Islet precursor cell (in vitro differentiated cells): ENCODE results near the gene CDIPT.
"Not testable (repeated sequence)": the region's sequence is repeated elsewhere in the genome, so short reads cannot be mapped to it uniquely, and the experiment has no call there.

Experiments
- DNase-seq: peaks from one replicate; pipeline ENCODE4 v3.0.0-alpha.2; 2018

CDIPT gene

GRCh38 chr16:29862884-29863668, at the start of gene CDIPT:
CDIPT (minus strand) TSS chr16:29863226; CDS start chr16:29862857, 369 bp downstream.
- peak; percentile 96 for DNase-seq

GRCh38 chr16:29912087-29912486, 49.1 kb upstream of the CDIPT start:
- no peak for DNase-seq

GRCh38 chr16:29911676-29912010, 48.6 kb upstream of the CDIPT start:
- no peak for DNase-seq

GRCh38 chr16:29910819-29911675, 48.0 kb upstream of the CDIPT start:
- DNase-seq = no peak

GRCh38 chr16:29909851-29910250, 46.8 kb upstream of the CDIPT start:
- not testable (repeated sequence) for DNase-seq

GRCh38 chr16:29909391-29909790, 46.4 kb upstream of the CDIPT start:
- DNase-seq = no peak

GRCh38 chr16:29908719-29909220, 45.7 kb upstream of the CDIPT start:
- no peak for DNase-seq

GRCh38 chr16:29907973-29908372, 44.9 kb upstream of the CDIPT start:
- no peak for DNase-seq

- DNase-seq = no peak
Measured at GRCh38 chr16:29906520-29907244, 43.7 kb upstream of the CDIPT start.

GRCh38 chr16:29905668-29906067, 42.6 kb upstream of the CDIPT start:
- no peak for DNase-seq

GRCh38 chr16:29904947-29905346, 41.9 kb upstream of the CDIPT start:
- no peak for DNase-seq

GRCh38 chr16:29903590-29903989, 40.6 kb upstream of the CDIPT start:
- DNase-seq = no peak

GRCh38 chr16:29901607-29901945, 38.5 kb upstream of the CDIPT start:
- no peak for DNase-seq

GRCh38 chr16:29900888-29901606, 38.0 kb upstream of the CDIPT start:
- DNase-seq = no peak

- DNase-seq = peak; percentile 89
Measured at GRCh38 chr16:29900102-29900887, 37.3 kb upstream of the CDIPT start, which contains the start of gene ASPHD1. ASPHD1 (plus strand) TSS chr16:29900488; CDS start chr16:29900972, 484 bp downstream.

GRCh38 chr16:29899516-29900101, 36.6 kb upstream of the CDIPT start, which contains the start of gene SEZ6L2:
SEZ6L2 (minus strand) TSS chr16:29899550; CDS start chr16:29899019, 531 bp downstream.
- DNase-seq = peak; percentile 96

- DNase-seq = no peak
Measured at GRCh38 chr16:29898804-29899515, 35.9 kb upstream of the CDIPT start.

- DNase-seq = peak; percentile 60
Measured at GRCh38 chr16:29898135-29898803, 35.2 kb upstream of the CDIPT start.

- DNase-seq = no peak
Measured at GRCh38 chr16:29897333-29897732, 34.3 kb upstream of the CDIPT start.

GRCh38 chr16:29896841-29897240, 33.8 kb upstream of the CDIPT start:
- DNase-seq = no peak
